Activated T-cell treated with anti-CD3 and anti-CD28 coated beads, Interleukin-2, amount 50 U/mL, for 72 hours (primary cell): ENCODE measurements around the gene TGOLN2. TPM values are rescaled to one million over a fixed set of nuclear protein-coding genes. Genes with fewer than 3 reads are reported as not detected.

ENCODE experiments used
- ATAC-seq, 2 donors: fragments of 150-1000 bp; cut with Tn5 transposase; replicated peaks in 1 of 2; 2 replicates each; pipeline ENCODE4 v1.10.0; 2021; ENCODE audit warnings: moderate library complexity in 2 of 2, mild to moderate bottlenecking in 1 of 2
- DNase-seq, 2 donors: peaks; one replicate each; pipeline ENCODE4 v3.0.0; 2021 to 2022; ENCODE audit warnings: mixed read lengths in 1 of 2
- H3K27ac Mint-ChIP-seq: one replicate; pipeline ENCODE4 v1.8.0; 2022; ENCODE audit warnings: mild to moderate bottlenecking, moderate library complexity, mixed read lengths
- H3K27me3 Mint-ChIP-seq: one replicate; pipeline ENCODE4 v1.8.0; 2022; ENCODE audit warnings: low read depth, mixed read lengths
- H3K36me3 Mint-ChIP-seq, 2 donors: one replicate each; pipeline ENCODE4 v1.8.0; 2022; ENCODE audit warnings: mixed read lengths in 2 of 2, mild to moderate bottlenecking in 1 of 2; ENCODE audit not compliant: insufficient read depth in 2 of 2
- H3K4me1 Mint-ChIP-seq: one replicate; pipeline ENCODE4 v1.8.0; 2022; ENCODE audit warnings: low read depth, mixed read lengths
- H3K4me3 Mint-ChIP-seq, 2 donors: one replicate each; pipeline ENCODE4 v1.8.0; 2022; ENCODE audit warnings: mild to moderate bottlenecking in 2 of 2, mixed read lengths in 2 of 2, moderate library complexity in 2 of 2
- H3K9me3 Mint-ChIP-seq, 2 donors: one replicate each; pipeline ENCODE4 v1.8.0; 2022; ENCODE audit warnings: mixed read lengths in 2 of 2
- total RNA-seq, 2 donors: library from RNA; stranded (reverse); gene quantifications; one replicate each; pipeline ENCODE4 v1.2.3, GENCODE V29; 2022

The TGOLN2 gene
- total RNA-seq, 2 donors from 2014 or later = 102 to 106 TPM

DNA sequence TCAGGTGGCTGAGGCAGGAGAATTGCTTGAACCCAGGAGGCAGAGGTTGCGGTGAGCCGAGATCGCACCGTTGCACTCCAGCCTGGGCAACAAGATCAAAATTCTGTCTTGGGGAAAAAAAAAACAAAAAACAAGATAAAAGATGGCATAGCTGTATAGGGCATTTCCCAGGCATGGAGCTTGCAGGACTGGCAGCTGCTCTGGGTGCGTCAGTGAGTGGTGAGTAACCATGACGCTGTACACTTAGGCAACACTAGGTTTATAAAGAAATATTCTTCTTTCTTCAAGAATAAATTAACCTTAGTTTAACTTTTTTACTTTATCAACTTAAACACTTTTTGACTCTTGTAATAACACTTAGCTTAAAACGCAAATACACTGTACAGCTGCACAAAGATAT lies 15.4 kb downstream of the TGOLN2 start:
- no peak for ATAC-seq
- Mint-ChIP-seq H3K4me3 (no peak overlapping the region), H3K36me3 (peaks cover 5 to 13% of the 10 kb centered on the region in 2 donors), H3K27me3 (no peaks in the 10 kb centered on the region), H3K27ac (peak overlapping the region; percentile 28), H3K4me1 (peaks cover 35% of the 10 kb centered on the region), H3K9me3 (no peaks in the 10 kb centered on the region)
- DNase-seq = no peak

DNA sequence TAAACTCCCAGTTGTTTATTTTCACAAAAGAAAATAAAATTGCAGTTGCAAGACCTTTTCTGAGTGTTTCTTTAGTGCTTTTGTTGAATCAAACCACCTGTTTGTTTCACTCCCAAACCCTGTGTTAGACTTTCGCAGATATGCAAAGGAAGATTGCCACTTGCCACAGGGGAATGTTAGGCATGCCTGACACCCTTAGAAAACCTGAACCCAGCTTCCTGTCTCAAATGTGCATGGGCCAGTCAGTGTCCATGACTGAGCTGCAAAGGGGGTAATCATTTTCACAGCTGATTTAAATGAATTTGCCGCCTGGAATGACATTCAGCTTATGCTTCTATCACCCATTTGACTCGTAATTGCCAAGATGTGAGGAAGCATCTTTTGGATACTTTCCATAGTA lies 17.5 kb downstream of the TGOLN2 start:
- H3K4me1 Mint-ChIP-seq = peaks cover 40% of the 10 kb centered on the region
- ATAC-seq = no peak
- peaks cover 0 to 4% of the 10 kb centered on the region in 2 donors for H3K36me3 Mint-ChIP-seq
- no peaks in the 10 kb centered on the region for H3K9me3 Mint-ChIP-seq
- peak overlapping the region; percentile 89 for H3K27ac Mint-ChIP-seq
- no peaks in the 10 kb centered on the region for H3K27me3 Mint-ChIP-seq
- peak overlapping the region; percentile 78 to 87 for H3K4me3 Mint-ChIP-seq
- no peak for DNase-seq

DNA sequence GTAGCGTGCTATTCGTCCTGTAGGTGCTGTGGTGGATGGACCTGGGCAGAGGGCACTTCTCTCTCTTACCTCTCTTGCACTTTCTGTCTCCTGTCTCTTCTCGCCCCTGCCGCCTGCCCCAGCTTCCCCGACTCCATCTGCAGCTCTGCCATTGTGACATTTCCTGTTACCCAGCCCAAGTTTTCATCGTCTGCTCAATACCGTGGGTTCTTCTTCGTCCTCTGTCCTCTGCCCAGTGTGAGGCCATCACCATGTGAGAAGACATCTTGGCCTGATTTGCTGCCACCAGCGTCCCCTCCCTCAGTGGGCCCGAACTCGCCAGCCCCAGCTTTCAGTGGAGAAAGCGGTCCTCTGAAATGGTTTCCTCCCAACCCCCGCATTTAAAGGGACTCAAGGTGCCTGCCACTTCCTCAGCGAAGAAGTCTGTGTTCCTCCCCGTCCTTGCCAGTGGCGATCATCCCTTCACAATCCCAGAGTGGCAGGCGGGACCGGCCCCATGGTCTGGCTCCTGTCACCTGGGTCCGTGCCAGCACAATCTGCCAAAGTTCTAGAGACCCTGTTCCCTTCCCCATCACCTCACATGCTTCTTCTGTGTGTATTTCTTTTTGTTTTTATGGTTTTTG lies 18.0 kb downstream of the TGOLN2 start:
- peak overlapping the region; percentile 89 for H3K27ac Mint-ChIP-seq
- ATAC-seq = peak; percentile 25 to 30

DNA sequence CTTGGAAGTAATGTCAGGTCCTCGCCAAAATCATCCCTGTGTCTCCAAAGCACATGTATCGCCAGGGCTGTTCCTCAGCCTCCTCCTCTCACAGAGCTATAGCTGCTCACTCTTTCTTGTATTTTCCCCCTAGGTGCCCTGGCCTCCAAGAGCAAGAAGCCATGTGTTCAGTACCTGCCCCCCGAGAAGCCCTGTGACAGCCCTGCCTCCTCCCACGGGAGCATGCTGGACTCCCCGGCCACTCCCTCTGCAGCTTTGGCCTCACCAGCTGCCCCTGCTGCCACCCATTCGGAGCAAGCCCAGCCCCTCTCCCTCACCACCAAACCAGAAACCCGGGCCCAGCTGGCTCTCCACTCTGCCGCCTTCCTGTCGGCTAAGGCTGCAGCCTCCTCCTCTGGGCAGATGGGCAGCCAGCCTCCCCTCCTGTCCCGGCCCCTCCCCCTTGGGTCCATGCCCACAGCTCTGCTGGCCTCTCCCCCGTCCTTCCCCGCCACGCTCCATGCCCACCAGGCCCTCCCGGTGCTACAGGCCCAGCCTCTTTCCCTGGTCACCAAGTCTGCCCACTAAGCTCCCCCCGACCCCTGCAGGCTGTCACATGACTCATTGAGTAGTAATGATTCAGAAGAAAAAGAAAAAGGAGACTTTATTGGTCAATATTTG lies 18.8 kb downstream of the TGOLN2 start:
- no peaks in the 10 kb centered on the region for H3K36me3 Mint-ChIP-seq
- peak overlapping the region; percentile 89 for H3K27ac Mint-ChIP-seq
- peak overlapping the region; percentile 78 to 87 for H3K4me3 Mint-ChIP-seq
- peaks cover 38% of the 10 kb centered on the region for H3K4me1 Mint-ChIP-seq
- ATAC-seq (peak; percentile 37 to 58), DNase-seq (no peak)
- no peaks in the 10 kb centered on the region for H3K9me3 Mint-ChIP-seq
- no peaks in the 10 kb centered on the region for H3K27me3 Mint-ChIP-seq

More for the DNA sequence above, 18.0 kb downstream of the TGOLN2 start:
- Mint-ChIP-seq H3K27me3 (no peaks in the 10 kb centered on the region), H3K9me3 (no peaks in the 10 kb centered on the region), H3K4me3 (peak overlapping the region; percentile 78 to 87), H3K4me1 (peaks cover 42% of the 10 kb centered on the region), H3K36me3 (peaks cover 0 to 4% of the 10 kb centered on the region in 2 donors)
- DNase-seq = no peak

DNA sequence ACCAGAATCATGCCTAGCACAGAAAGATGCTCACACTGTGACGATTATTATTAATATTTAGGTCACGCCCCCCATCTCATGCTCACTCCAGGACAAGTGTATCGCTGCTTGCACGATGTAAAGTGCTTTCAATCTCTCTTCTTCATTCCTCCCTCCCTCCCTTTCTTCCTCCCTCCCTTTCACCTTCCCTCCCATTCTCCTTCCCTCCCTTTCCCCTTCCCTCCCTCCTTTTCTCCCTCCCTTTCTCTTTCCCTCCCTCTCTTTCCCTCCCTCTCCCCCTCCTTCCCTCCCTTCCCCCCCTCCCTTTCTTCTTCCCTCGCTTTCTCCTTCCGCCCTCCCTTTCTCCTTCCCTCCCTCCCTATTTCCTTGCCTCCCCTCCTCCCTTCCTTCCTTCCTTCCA lies 19.6 kb downstream of the TGOLN2 start:
- DNase-seq (no peak), ATAC-seq (no peak)
- H3K4me1 Mint-ChIP-seq = peaks cover 38% of the 10 kb centered on the region
- no peaks in the 10 kb centered on the region for H3K36me3 Mint-ChIP-seq
- H3K27me3 Mint-ChIP-seq = no peaks in the 10 kb centered on the region
- H3K27ac Mint-ChIP-seq = no peak overlapping the region
- no peaks in the 10 kb centered on the region for H3K9me3 Mint-ChIP-seq
- no peak overlapping the region for H3K4me3 Mint-ChIP-seq

DNA sequence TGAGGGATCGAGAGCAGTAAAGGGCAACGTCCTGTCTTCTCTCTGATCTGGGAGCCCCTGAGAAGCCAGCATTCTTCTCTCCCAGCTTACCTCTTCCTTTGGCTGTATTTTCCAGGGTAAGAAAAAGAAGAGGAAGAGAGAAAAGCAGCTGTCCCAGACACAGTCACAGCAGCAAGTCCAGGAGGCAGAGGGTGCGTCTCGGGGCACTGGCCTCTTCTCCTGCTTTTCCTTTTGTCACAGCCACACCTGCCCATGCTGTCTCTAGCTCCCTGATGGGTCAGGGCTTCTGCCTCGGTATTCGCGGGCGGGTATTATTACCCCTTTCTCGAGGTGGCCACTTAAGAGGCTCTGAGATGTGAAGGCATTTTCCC lies 20.3 kb downstream of the TGOLN2 start:
- H3K4me1 Mint-ChIP-seq = peaks cover 38% of the 10 kb centered on the region
- no peaks in the 10 kb centered on the region for H3K27me3 Mint-ChIP-seq
- ATAC-seq (no peak), DNase-seq (no peak)
- no peaks in the 10 kb centered on the region for H3K9me3 Mint-ChIP-seq
- peak overlapping the region; percentile 71 to 76 for H3K4me3 Mint-ChIP-seq
- H3K27ac Mint-ChIP-seq = peak overlapping the region; percentile 90
- no peaks in the 10 kb centered on the region for H3K36me3 Mint-ChIP-seq

DNA sequence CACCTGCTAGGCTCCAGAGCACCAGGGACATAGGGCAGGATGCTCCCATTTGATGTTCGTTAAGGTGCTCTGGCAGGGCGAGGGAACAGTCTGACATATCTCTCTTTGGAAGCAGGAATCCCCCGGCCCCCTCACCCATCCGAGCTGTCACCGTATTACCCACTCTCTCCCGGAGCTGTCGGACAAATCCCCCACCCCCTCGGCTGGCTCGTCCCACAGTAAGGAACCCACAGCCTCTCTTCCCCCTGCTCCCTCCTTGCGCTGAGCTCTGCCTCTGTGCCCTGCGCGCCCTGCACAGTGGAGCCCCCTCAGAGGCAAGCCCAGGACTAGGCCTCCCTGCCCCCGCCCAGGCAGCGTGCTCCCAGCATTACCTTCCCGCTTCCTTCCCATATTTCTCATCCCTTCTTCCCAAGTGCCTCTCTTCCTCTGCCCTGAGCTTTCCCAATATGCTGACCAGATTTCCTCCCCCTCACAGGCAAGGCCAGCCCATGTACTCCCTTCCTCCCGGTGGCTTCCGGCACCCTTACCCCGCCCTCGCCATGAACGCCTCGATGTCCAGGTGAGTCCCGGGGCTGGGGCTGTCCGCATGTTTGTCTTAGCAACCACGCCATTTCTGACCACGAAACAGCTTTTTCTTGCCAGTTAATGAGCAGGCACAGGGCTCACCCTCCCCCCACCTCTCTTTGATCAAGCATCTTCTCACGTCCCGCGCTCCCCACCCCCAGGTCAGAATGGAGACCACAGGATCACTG lies 23.8 kb downstream of the TGOLN2 start:
- DNase-seq (no peak), ATAC-seq (no peak)
- Mint-ChIP-seq H3K9me3 (no peaks in the 10 kb centered on the region), H3K4me1 (peaks cover 27% of the 10 kb centered on the region), H3K27ac (no peak overlapping the region), H3K4me3 (no peak overlapping the region), H3K27me3 (no peaks in the 10 kb centered on the region), H3K36me3 (no peaks in the 10 kb centered on the region)

DNA sequence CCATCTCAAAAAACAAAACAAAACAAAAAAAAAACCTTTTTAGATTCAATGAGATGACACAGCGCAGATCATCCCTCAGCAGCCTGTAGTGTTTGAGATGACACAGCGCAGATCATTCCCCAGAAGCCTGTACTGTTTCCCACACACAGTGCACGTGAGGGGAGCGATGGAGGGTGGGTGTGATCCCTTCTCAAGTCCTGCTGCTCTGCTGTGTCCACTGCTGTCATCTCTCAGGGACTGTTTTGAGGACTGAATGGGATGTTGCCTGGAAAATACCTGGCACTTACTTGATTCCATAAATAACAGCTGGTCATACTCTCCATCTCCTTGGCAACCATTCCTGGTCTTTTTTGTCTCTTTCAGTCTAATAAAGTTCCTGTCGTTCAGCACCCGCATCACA lies 25.7 kb downstream of the TGOLN2 start:
- Mint-ChIP-seq H3K9me3 (no peaks in the 10 kb centered on the region), H3K27me3 (no peaks in the 10 kb centered on the region), H3K4me1 (peaks cover 17% of the 10 kb centered on the region), H3K36me3 (no peaks in the 10 kb centered on the region), H3K4me3 (no peak overlapping the region), H3K27ac (no peak overlapping the region)
- DNase-seq = no peak
- no peak for ATAC-seq

DNA sequence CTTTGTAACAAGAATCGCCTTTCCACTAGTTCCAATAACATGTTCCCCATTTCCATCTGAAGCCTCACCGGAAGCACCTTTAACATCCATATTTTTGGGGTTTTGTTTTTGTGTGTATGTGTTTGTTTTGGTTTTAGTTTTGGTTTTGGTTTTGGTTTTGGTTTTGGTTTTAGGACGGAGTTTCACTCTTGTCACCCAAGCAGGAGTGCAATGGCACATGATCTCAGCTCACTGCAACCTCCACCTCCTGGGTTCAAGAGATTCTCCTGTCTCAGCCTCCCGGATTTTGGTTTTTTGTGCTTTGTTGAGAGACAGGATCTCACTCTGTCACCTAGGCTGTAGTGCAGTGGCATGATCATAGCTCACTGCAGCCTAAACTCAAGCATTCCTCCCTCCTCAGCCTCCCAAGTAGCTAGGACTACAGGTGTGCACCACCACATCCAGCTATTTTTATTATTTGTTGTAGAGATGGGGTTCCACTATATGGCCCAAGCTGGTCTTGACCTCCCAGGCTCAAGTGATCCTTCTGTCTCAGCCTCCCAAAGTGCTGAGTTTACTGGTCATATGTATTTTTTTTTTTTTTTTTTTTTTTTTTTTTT lies 36.3 kb downstream of the TGOLN2 start:
- no peaks in the 10 kb centered on the region for H3K9me3 Mint-ChIP-seq
- H3K27ac Mint-ChIP-seq = peak overlapping the region; percentile 85
- H3K4me1 Mint-ChIP-seq = peaks cover 16% of the 10 kb centered on the region
- ATAC-seq = peak; percentile 59 to 78
- H3K36me3 Mint-ChIP-seq = no peaks in the 10 kb centered on the region
- DNase-seq = peak in 1 of 2 donors; percentile 19
- H3K27me3 Mint-ChIP-seq = no peaks in the 10 kb centered on the region
- H3K4me3 Mint-ChIP-seq = peak overlapping the region; percentile 27 to 40

DNA sequence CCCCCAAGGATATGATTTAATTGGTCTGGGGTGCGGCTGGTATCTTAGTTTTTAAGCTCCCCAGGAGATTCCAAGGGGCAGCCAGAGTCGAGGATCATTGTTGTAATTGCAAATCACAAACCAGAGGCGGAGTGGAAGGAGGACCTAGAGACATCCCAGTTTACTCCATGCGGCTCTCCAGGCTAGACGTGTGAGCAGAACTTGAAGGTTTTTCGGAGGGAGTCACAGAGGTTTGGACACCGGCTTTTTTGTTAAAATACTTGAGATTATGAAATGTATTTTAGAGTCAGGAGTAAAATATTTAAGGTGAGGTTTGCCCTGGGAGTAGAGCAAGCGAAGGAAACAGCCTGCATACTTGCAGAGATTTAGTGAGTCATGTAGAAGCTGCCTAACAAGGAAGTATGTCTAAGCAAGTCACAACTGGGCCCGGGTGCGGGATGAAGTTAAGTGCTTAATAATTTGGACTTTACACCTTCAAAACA lies 39.5 kb downstream of the TGOLN2 start:
- Mint-ChIP-seq H3K27ac (no peak overlapping the region), H3K36me3 (no peaks in the 10 kb centered on the region), H3K27me3 (no peaks in the 10 kb centered on the region), H3K4me3 (no peak overlapping the region), H3K9me3 (no peaks in the 10 kb centered on the region), H3K4me1 (peaks cover 21% of the 10 kb centered on the region)
- ATAC-seq = no peak
- DNase-seq = no peak

DNA sequence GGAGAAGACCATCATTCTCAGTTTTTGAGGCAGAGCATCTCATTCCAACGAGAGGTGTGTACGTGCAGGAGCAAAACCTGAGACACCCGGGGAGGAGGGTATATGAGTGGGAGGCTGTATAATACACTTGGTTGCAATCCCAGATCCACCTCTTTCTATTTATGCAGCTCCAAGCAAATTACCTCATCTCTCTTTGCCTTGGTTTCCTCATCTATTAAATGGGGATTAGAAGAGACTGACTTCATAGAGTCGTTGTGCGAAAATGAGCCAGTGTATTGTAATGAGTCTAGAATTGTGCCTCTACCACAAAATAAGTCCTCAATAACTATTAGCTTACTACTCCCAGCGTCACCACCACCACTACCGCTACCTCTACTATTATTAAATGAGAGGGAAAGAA lies 40.1 kb downstream of the TGOLN2 start:
- no peak overlapping the region for H3K4me3 Mint-ChIP-seq
- H3K27me3 Mint-ChIP-seq = no peaks in the 10 kb centered on the region
- H3K4me1 Mint-ChIP-seq = peaks cover 21% of the 10 kb centered on the region
- no peak overlapping the region for H3K27ac Mint-ChIP-seq
- DNase-seq = no peak
- no peaks in the 10 kb centered on the region for H3K36me3 Mint-ChIP-seq
- no peak for ATAC-seq
- H3K9me3 Mint-ChIP-seq = no peaks in the 10 kb centered on the region

DNA sequence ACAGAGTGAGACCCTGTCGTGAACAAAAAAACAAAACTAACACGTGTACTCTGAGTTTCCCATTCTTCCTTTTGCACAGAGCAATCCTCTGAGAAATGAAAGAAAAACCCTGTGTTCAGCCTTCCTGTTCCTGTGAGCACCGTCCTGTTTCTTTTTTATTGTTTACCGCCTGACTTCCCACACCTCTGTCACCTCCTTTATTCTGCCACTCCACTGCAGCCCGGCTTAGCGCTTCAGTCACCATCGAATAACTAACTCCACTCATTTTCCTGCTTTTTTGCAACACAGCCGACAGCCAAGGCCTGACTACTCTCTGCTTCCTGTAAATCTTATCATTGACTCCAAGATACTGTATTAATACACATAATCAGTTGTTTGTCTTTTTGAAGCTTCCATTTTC lies 40.9 kb downstream of the TGOLN2 start:
- H3K27me3 Mint-ChIP-seq = no peaks in the 10 kb centered on the region
- ATAC-seq (no peak), DNase-seq (no peak)
- peak overlapping the region; percentile 1 for H3K27ac Mint-ChIP-seq
- H3K4me3 Mint-ChIP-seq = peak overlapping the region in 1 of 2 donors; percentile 8
- no peaks in the 10 kb centered on the region for H3K36me3 Mint-ChIP-seq
- no peaks in the 10 kb centered on the region for H3K9me3 Mint-ChIP-seq
- peaks cover 21% of the 10 kb centered on the region for H3K4me1 Mint-ChIP-seq

DNA sequence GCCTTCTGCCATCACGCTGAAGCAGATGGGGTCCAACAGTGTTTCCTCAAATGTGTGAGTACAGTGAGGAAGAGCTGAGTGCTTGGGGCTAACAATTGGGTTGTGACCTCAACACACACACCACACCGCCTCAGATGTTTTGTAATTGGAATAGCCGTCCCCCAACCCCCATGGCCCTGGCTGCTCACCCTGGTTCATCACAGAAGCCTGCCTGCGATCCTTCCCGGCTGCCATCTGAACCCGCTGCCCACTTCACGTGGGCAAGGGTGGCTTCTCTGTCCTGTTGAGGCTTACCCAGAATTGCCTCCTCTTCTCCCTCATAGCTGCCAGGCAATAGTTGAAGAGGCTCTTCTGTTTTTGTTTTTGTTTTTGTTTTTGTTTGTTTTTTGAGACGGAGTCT lies 44.1 kb downstream of the TGOLN2 start:
- H3K27ac Mint-ChIP-seq = no peak overlapping the region
- H3K4me3 Mint-ChIP-seq = no peak overlapping the region
- H3K27me3 Mint-ChIP-seq = no peaks in the 10 kb centered on the region
- H3K36me3 Mint-ChIP-seq = no peaks in the 10 kb centered on the region
- no peak for ATAC-seq
- H3K9me3 Mint-ChIP-seq = no peaks in the 10 kb centered on the region
- no peak for DNase-seq
- H3K4me1 Mint-ChIP-seq = peaks cover 11% of the 10 kb centered on the region
